Measurements from ENCODE around the gene TRIM5.

- no peak for TF ChIP-seq CTCF (IDR thresholded peaks at IDR 0.05; ENCODE audit: insufficient read depth, low read length)
- no peak for TF ChIP-seq GABPA (IDR thresholded peaks at IDR 0.05; ENCODE audit: low read depth)
- TF ChIP-seq POLR2AphosphoS5 (IDR thresholded peaks at IDR 0.05; ENCODE audit: low read depth) = no peak
These were observed 52.8 kb downstream of the TRIM5 start for GRCh38 chr11:5631969-5632635.

Data from HL-60 (cell line).